ENCODE data around the gene AIF1L.

AIF1L gene

DNA sequence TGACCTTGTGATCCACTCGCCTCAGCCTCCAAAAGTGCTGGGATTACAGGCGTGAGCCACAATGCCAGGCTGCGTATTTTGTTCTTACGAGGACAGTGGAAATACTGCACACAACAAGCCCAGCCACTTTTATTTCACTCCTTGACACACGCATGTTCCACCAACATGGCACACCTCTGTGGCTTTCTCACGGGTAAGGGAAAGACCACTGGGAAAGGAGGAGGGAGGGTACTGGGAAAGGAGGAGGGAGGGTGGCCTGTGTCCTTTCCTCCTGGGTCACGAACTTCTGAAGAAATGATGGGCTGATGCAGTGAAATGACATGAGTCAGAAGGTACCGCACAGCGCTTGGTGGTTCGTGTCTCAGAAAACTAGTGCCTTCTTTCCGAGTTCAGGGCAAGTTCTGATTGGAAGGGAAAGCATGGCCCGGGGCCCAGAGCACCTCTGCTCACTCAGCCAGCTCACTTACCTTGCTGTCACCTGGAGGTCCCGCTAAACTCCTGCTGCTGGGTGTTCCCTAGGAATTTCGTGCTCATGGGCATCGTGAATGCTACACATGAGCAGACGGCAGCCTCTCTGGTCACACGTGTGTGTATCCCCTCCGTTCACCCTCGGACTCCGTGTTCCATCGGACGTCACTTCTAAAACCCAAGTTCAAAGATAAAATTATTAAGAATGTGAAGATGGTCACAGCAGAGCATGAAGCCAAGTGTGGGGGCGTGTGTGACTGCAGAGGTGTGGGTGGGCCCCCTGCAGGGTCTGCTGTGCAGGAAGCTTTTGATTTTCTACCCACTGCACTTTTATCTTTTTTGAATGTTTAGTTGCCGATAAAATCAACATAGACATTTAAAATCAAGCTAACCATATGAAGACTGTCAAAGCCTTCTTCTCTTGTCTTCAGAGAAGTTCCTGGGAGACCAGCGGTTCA lies 44.5 kb upstream of the AIF1L start:
- DNase-seq (ENCODE audit: low read depth), result no peak
- TF ChIP-seq, protein P1, sequence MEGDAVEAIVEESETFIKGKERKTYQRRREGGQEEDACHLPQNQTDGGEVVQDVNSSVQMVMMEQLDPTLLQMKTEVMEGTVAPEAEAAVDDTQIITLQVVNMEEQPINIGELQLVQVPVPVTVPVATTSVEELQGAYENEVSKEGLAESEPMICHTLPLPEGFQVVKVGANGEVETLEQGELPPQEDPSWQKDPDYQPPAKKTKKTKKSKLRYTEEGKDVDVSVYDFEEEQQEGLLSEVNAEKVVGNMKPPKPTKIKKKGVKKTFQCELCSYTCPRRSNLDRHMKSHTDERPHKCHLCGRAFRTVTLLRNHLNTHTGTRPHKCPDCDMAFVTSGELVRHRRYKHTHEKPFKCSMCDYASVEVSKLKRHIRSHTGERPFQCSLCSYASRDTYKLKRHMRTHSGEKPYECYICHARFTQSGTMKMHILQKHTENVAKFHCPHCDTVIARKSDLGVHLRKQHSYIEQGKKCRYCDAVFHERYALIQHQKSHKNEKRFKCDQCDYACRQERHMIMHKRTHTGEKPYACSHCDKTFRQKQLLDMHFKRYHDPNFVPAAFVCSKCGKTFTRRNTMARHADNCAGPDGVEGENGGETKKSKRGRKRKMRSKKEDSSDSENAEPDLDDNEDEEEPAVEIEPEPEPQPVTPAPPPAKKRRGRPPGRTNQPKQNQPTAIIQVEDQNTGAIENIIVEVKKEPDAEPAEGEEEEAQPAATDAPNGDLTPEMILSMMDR (conservative IDR thresholded peaks at IDR 0.05; ENCODE audit: low read length), result no peak
- no peak overlapping the region for H3K4me3 ChIP-seq (ENCODE audit: low read length)

DNA sequence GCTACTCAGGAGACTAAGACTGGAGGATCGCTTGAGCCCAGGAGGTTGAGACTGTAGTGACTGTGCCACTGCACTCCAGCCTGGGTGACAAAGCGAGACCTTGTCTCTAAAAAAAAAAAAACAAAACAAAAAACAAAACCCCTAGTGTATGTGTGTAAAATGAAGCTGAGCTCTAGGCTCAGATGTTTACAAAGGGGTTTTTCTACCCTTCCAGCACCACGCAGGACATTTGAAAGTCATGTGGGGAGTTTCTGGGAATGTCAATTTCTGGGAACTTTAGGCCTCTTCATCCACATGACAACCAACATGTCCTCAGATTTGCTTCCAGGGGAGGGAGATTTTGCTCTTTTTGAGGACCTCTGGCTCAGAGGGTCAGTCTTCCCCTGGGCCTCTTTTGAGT lies 42.4 kb upstream of the AIF1L start:
- H3K4me3 ChIP-seq (ENCODE audit: low read length), result no peak overlapping the region
- no peak for DNase-seq (ENCODE audit: low read depth)
- TF ChIP-seq, protein P1 (conservative IDR thresholded peaks at IDR 0.05; ENCODE audit: low read length), result no peak

DNA sequence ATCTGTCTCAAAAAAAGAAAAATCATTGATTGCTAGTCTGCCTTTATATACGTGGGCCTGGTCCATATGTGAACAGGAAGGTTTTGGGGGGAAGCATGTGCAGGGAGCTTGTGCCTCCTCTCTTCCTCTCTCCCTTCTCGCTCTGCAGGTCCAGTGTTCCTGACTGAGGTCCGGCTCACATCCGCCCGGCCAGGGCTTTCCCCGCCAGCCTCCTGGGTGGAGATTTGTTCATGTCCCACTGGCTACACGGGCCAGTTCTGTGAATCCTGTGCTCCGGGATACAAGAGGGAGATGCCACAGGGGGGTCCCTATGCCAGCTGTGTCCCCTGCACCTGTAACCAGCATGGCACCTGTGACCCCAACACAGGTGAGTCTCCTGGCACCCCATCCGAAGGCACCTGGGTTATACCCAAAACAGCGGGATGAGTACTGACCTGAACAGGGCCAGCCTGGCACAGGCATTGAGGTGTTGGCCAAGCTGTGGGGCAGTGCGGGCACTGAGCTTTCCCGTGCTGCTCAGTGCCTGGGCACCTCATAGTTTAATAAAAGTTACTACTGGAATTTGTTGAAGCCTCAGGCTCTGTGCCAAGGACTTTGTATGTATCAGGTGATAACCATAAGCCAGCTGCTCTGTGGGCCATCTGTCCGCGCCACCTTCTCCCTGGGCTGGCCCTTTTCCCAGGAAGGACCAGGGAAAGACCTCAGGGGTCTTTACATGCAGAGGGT lies 39.4 kb upstream of the AIF1L start:
- TF ChIP-seq, protein P1 (conservative IDR thresholded peaks at IDR 0.05; ENCODE audit: low read length), result no peak
- H3K4me3 ChIP-seq (ENCODE audit: low read length), result no peak overlapping the region
- no peak for DNase-seq (ENCODE audit: low read depth)

DNA sequence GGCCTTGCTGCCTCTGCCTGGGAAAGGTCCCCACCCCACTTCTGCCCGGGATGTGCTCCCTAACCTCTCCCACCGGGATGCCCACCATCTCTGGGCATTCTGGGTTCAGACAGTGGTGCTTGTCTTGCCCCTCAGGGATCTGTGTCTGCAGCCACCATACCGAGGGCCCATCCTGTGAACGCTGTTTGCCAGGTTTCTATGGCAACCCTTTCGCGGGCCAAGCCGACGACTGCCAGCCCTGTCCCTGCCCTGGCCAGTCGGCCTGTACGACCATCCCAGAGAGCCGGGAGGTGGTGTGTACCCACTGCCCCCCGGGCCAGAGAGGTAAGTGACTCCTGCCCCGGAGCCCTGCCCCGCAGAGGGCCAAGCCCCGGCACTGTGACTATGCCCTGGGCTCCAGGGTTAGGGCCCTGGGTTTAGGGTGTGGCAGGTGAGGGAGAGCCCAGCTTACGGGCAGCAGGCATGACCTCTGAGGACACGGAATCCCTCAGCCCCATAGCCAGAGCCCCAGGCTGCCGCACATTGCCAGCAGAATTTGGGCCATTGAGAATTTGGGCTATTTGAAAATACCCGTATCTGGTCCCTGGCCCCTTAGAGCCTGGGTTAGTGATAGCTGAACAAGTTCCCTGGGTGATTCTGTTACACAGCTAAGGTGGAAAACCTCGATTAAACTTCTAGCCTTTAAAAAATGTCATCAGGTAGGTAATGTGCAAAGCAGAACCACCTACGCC lies 35.3 kb upstream of the AIF1L start:
- no peak for DNase-seq (ENCODE audit: low read depth)
- TF ChIP-seq, protein P1 (conservative IDR thresholded peaks at IDR 0.05; ENCODE audit: low read length), result no peak
- no peak overlapping the region for H3K4me3 ChIP-seq (ENCODE audit: low read length)

DNA sequence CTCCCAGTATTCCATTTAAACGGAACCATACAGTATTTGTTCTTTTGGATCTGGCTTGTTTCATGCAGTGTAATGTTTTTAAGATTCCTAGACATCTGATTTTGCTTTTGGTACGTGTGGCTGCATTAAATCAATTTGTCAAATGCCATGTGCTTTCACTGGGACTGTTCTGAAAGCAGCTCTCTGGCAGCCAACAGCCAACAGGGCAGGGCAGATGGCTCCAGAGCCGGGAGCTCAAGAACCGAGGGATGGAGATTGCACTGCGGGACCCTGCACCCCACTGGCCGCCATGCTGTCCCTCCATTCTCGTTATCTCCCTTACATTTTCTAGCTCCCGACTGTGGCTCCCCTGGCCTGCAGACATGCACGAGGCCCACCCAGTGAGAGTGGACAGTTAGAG lies 33.4 kb upstream of the AIF1L start:
- DNase-seq (ENCODE audit: low read depth), result no peak
- TF ChIP-seq, protein P1 (conservative IDR thresholded peaks at IDR 0.05; ENCODE audit: low read length), result no peak
- H3K4me3 ChIP-seq (ENCODE audit: low read length), result no peak overlapping the region

DNA sequence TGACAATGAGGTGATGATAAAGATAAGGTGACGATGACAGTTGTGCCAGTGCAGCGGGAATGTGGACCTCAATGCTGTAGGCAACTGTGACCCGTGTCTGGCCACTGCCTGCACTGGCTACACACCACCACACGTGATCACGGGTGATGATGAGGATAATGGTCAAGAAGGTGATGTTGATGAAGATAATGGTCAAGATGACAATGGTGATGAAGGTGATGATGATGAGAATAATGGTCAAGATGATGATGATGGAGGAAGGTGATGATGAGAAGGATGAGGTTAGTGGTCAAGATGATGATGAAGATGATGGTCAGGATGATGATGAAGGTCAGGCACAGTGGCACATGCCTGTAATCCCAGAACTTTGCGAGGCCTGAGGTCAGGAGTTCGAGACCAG lies 30.7 kb upstream of the AIF1L start:
- DNase-seq (ENCODE audit: low read depth), result no peak
- no peak overlapping the region for H3K4me3 ChIP-seq (ENCODE audit: low read length)
- TF ChIP-seq, protein P1 (conservative IDR thresholded peaks at IDR 0.05; ENCODE audit: low read length), result no peak

All from AG10803 (cell line).